Kidney glomerular epithelial cell (primary cell): ENCODE data around the gene TRO.

ENCODE experiments used
- DNase-seq: peaks from one replicate; lab custom pipeline; 2025; lab: John Stamatoyannopoulos, UW

The TRO gene, protein sequence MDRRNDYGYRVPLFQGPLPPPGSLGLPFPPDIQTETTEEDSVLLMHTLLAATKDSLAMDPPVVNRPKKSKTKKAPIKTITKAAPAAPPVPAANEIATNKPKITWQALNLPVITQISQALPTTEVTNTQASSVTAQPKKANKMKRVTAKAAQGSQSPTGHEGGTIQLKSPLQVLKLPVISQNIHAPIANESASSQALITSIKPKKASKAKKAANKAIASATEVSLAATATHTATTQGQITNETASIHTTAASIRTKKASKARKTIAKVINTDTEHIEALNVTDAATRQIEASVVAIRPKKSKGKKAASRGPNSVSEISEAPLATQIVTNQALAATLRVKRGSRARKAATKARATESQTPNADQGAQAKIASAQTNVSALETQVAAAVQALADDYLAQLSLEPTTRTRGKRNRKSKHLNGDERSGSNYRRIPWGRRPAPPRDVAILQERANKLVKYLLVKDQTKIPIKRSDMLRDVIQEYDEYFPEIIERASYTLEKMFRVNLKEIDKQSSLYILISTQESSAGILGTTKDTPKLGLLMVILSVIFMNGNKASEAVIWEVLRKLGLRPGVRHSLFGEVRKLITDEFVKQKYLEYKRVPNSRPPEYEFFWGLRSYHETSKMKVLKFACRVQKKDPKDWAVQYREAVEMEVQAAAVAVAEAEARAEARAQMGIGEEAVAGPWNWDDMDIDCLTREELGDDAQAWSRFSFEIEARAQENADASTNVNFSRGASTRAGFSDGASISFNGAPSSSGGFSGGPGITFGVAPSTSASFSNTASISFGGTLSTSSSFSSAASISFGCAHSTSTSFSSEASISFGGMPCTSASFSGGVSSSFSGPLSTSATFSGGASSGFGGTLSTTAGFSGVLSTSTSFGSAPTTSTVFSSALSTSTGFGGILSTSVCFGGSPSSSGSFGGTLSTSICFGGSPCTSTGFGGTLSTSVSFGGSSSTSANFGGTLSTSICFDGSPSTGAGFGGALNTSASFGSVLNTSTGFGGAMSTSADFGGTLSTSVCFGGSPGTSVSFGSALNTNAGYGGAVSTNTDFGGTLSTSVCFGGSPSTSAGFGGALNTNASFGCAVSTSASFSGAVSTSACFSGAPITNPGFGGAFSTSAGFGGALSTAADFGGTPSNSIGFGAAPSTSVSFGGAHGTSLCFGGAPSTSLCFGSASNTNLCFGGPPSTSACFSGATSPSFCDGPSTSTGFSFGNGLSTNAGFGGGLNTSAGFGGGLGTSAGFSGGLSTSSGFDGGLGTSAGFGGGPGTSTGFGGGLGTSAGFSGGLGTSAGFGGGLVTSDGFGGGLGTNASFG (N-terminal part only)

GRCh38 chrX:54920610-54921426 lies at the start of gene TRO:
Gene TRO, plus strand, starts transcription at chrX:54920824. Its CDS starts 1,423 bp downstream, at chrX:54922247.
- peak; percentile 3 for DNase-seq

DNA sequence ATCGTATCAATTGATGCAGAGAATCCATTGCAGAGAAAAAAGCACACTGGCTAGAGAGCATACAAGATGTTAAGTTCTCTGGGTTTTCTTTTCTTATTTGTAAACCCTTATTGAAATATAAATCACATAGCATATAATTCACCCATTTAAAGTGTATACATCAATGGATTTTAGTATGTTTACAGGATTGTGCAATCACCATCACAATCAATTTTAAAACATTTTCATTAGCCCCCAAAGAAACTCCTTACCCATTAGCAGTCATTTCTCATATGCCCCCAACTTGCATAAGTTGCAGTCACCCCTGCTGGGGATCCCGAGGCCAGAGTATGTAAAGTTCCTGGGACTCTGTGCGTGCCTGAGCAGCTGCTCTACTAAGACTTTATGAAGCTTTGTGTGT lies 34.9 kb upstream of the TRO start:
- DNase-seq, result no peak

GRCh38 chrX:54891573-54891972 lies 29.1 kb upstream of the TRO start:
- DNase-seq, result no peak

- DNase-seq, result no peak
Observed at GRCh38 chrX:54894159-54894558, 26.5 kb upstream of the TRO start.

GRCh38 chrX:54909941-54910340 lies 10.7 kb upstream of the TRO start:
- no peak for DNase-seq

- DNase-seq, result peak; percentile 6
Observed at GRCh38 chrX:54921427-54922021, 900 bp downstream of the TRO start.

DNA sequence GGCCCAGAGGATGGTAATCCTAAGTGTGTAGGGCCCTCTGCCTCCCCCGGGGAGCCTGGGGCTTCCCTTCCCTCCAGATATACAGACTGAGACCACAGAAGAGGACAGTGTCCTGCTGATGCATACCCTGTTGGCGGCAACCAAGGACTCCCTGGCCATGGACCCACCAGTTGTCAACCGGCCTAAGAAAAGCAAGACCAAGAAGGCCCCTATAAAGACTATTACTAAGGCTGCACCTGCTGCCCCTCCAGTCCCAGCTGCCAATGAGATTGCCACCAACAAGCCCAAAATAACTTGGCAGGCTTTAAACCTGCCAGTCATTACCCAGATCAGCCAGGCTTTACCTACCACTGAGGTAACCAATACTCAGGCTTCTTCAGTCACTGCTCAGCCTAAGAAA lies 1.9 kb downstream of the TRO start:
- DNase-seq, result no peak

- no peak for DNase-seq
Observed at GRCh38 chrX:54923376-54923775, 2.8 kb downstream of the TRO start.

DNA sequence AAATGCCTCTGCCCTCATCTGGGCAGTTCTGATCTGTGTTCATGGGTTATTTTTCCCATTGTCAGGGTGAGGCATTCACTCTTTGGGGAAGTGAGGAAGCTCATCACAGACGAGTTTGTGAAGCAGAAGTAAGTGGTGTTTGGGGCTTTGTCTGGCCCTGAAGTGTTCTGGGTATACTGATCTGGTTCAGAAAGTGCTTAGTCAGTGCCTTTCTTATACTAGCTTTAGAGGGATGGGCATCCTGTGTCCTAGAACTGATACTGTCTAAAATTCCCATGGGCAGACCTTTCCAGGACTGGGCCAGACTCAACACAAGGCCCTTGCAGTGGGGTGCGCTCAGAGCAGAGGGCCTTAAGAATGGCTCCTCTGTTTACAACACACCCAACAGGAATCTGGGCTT lies 6.4 kb downstream of the TRO start:
- DNase-seq, result no peak

DNA sequence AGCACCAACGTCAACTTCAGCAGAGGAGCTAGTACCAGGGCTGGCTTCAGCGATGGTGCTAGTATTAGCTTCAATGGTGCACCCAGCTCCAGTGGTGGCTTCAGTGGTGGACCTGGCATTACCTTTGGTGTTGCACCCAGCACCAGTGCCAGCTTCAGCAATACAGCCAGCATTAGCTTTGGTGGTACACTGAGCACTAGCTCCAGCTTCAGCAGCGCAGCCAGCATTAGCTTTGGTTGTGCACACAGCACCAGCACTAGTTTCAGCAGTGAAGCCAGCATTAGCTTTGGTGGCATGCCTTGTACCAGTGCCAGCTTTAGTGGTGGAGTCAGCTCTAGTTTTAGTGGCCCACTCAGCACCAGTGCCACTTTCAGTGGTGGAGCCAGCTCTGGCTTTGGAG lies 8.3 kb downstream of the TRO start:
- DNase-seq, result no peak

DNA sequence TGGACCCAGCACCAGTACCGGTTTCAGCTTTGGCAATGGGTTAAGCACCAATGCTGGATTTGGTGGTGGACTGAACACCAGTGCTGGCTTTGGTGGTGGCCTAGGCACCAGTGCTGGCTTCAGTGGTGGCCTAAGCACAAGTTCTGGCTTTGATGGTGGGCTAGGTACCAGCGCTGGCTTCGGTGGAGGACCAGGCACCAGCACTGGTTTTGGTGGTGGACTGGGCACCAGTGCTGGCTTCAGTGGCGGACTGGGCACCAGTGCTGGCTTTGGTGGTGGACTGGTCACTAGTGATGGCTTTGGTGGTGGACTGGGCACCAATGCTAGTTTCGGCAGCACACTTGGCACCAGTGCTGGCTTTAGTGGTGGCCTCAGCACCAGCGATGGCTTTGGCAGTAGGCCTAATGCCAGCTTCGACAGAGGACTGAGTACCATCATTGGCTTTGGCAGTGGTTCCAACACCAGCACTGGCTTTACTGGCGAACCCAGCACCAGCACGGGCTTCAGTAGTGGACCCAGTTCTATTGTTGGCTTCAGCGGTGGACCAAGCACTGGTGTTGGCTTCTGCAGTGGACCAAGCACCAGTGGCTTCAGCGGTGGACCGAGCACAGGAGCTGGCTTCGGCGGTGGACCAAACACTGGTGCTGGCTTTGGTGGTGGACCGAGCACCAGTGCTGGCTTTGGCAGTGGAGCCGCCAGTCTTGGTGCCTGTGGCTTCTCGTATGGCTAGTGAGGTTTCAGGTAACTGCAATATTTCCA lies 9.8 kb downstream of the TRO start:
- no peak for DNase-seq

- DNase-seq, result no peak
Observed at GRCh38 chrX:54931107-54931506, 10.5 kb downstream of the TRO start.

- no peak for DNase-seq
Observed at GRCh38 chrX:54933150-54933826, 12.7 kb downstream of the TRO start.

GRCh38 chrX:54934058-54934457 lies 13.4 kb downstream of the TRO start:
- DNase-seq, result no peak

- no peak for DNase-seq
Observed at GRCh38 chrX:54934890-54935289, 14.3 kb downstream of the TRO start.

DNA sequence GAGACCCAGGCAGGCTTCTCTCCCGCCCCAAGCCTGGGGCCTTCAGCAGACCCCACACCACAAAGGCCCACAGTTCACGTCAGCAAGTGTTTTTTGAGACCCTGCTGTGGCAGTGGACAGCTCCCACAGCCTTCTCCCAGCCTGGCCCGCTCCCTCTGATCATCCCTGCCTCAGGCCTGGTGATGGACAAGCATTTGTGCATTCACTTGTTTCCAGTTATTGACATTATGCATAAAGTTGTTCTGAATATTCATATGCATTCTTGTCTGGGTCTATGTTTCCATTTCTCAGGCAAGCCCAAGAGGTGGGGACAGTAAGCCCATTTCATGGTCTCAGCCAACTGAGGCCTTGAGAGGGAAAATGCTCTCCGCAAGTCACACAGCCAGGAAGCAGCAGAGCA lies 14.7 kb downstream of the TRO start:
- no peak for DNase-seq

- no peak for DNase-seq
Observed at GRCh38 chrX:54937416-54937815, 16.8 kb downstream of the TRO start.

- DNase-seq, result no peak
Observed at GRCh38 chrX:54944816-54945215, 24.2 kb downstream of the TRO start.

GRCh38 chrX:54945224-54945623 lies 24.6 kb downstream of the TRO start:
- DNase-seq, result no peak
